ENCODE results near the gene ZFP28. TPM values are rescaled to one million over a fixed set of nuclear protein-coding genes. Genes with fewer than 3 reads are reported as not detected.

ZFP28 gene
- total RNA-seq, 2 experiments from 2014 or later: 3.5 to 4.5 TPM

DNA sequence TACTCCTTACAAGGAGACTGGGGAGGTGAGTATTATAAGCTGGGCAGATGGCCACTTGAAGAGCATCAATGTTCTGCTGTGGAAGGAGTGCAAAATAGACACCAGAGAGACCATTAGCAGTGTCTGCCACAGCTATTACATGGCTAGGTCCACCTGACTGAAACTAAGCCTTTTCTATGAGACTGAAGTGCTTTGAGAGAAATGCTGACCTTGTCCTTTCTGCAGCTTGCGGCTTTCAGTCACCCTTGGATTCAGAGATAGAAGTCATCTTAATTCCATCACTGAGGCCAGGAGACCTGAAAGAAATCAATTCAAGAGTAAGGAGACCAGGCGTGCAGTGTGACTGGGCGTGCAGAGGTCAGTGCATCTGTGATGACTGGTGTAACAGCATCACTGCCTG, 1.3 kb upstream of the ZFP28 start:
- ATAC-seq (ENCODE audit: poor library complexity) (no peak), DNase-seq (no peak)
- no peaks in the 10 kb centered on the region for H3K36me3 ChIP-seq (ENCODE audit: insufficient read depth, low read length)
- peaks cover 19% of the 10 kb centered on the region for H3K9me3 Mint-ChIP-seq
- no peak overlapping the region for H3K4me3 ChIP-seq (ENCODE audit: low read length)
- ChIA-PET CTCF (no interaction called here), POLR2A (no interaction called here)
- peak overlapping the region; percentile 96 for H3K27ac Mint-ChIP-seq
- peaks cover 17% of the 10 kb centered on the region for H3K4me1 ChIP-seq (ENCODE audit: insufficient read depth, low read length)
- H3K36me3 Mint-ChIP-seq (ENCODE audit: low read depth): peaks cover 78% of the 10 kb centered on the region
- H3K4me1 Mint-ChIP-seq (ENCODE audit: low read depth): peaks cover 34% of the 10 kb centered on the region
- no peaks in the 10 kb centered on the region for H3K27me3 ChIP-seq (ENCODE audit: control insufficient read depth in 1 of 2, insufficient read depth in 2 of 2, low read length in 2 of 2)
- TF ChIP-seq, protein P1, sequence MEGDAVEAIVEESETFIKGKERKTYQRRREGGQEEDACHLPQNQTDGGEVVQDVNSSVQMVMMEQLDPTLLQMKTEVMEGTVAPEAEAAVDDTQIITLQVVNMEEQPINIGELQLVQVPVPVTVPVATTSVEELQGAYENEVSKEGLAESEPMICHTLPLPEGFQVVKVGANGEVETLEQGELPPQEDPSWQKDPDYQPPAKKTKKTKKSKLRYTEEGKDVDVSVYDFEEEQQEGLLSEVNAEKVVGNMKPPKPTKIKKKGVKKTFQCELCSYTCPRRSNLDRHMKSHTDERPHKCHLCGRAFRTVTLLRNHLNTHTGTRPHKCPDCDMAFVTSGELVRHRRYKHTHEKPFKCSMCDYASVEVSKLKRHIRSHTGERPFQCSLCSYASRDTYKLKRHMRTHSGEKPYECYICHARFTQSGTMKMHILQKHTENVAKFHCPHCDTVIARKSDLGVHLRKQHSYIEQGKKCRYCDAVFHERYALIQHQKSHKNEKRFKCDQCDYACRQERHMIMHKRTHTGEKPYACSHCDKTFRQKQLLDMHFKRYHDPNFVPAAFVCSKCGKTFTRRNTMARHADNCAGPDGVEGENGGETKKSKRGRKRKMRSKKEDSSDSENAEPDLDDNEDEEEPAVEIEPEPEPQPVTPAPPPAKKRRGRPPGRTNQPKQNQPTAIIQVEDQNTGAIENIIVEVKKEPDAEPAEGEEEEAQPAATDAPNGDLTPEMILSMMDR (IDR thresholded peaks at IDR 0.05): no peak
- peaks cover 56 to 67% of the 10 kb centered on the region in 2 experiments for H3K9me3 ChIP-seq (ENCODE audit: control insufficient read depth in 1 of 2, insufficient read depth in 1 of 2, low read length in 2 of 2)
- no peak overlapping the region for H3K27ac ChIP-seq (ENCODE audit: low read depth in 1 of 2, low read length in 2 of 2)
- no peaks in the 10 kb centered on the region for H3K27me3 Mint-ChIP-seq
- peak overlapping the region; percentile 99 for H3K4me3 Mint-ChIP-seq
- intact Hi-C loops (cut with DNase I, micrococcal nuclease): loop anchor here in 1 of 2 experiments (10.0 kb wide), 1 partner anchor 133 kb away; the partner anchor contains the start of gene ZNF583

DNA sequence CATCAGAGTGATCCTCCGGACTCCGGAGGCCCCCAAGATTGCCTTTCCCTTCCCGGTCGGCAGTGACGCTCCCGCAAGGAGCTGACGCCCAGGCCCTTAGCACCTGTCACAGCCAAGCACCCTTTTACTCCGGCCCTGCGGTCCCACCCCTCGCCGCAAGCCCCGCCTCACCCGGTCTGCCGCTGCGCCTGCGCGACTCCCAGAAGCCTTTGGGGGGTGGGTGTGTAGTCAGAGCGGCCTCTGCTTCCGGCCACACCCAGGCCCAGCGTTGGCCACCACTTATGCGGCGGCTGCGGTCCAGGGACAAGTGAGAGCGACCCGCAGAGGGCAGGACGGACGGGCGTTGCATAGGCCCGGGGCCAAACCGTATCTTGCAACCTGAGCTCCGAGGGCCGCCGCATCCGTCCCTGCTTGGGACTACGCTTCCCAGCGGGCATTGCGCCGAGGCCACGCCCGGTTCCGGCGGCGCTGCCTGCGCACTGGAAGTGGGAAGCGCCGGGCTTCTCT, 441 bp upstream of the ZFP28 start:
- H3K27me3 Mint-ChIP-seq: no peaks in the 10 kb centered on the region
- H3K27ac Mint-ChIP-seq: peak overlapping the region; percentile 96
- H3K4me1 Mint-ChIP-seq (ENCODE audit: low read depth): peaks cover 34% of the 10 kb centered on the region
- H3K4me1 ChIP-seq (ENCODE audit: insufficient read depth, low read length): peaks cover 17% of the 10 kb centered on the region
- DNase-seq (peak; percentile 80 to 90 (median 88)), ATAC-seq (ENCODE audit: poor library complexity) (peak; percentile 92)
- CTCF ChIA-PET: interaction anchor here (1.0 kb wide), 1 partner anchor 146 kb away, joined by 3 read pairs; the partner anchor contains the start of gene ZNF582
- TF ChIP-seq, protein P1 (IDR thresholded peaks at IDR 0.05): no peak
- H3K9me3 ChIP-seq (ENCODE audit: control insufficient read depth in 1 of 2, insufficient read depth in 1 of 2, low read length in 2 of 2): peaks cover 56 to 66% of the 10 kb centered on the region in 2 experiments
- H3K4me3 Mint-ChIP-seq: peak overlapping the region; percentile 99
- POLR2A ChIA-PET: interaction anchor here (0.9 to 1.4 kb wide), 2 partner anchors 57 to 1464 kb away, joined by 3 read pairs; partner anchors contain the start of genes ZNF606 and ZNF71
- peak overlapping the region; percentile 75 to 82 for H3K27ac ChIP-seq (ENCODE audit: low read depth in 1 of 2, low read length in 2 of 2)
- no peaks in the 10 kb centered on the region for H3K36me3 ChIP-seq (ENCODE audit: insufficient read depth, low read length)
- peak overlapping the region; percentile 66 for H3K4me3 ChIP-seq (ENCODE audit: low read length)
- H3K36me3 Mint-ChIP-seq (ENCODE audit: low read depth): peaks cover 77% of the 10 kb centered on the region
- no peaks in the 10 kb centered on the region for H3K27me3 ChIP-seq (ENCODE audit: control insufficient read depth in 1 of 2, insufficient read depth in 2 of 2, low read length in 2 of 2)
- intact Hi-C loops (cut with DNase I, micrococcal nuclease): loop anchor here (1.0 to 10.0 kb wide), 3 partner anchors 29 to 146 kb away; partner anchors contain the start of genes ZNF470 (in 1 of the 2), ZNF582 (in 1 of the 2) and ZNF583 (in 1 of the 2)
- peaks cover 14% of the 10 kb centered on the region for H3K9me3 Mint-ChIP-seq

DNA sequence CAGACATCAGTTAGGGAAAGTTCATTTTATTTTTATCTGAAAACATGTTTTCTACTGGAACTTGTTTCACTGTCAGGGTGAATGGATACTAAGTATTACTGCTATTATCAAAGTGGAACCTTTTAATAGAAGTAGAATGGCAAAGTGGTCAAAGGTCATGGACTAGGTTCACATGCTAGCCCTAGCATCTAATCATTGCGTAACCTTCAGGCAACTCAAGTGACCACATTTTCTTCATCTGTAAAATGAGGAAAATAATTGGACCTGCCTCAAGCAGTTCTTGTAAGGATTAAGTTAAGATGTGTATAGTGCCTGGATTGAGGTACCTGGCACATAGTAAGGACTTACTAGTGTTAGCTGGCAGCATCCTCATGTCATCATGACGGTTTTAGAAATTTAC, 5.0 kb downstream of the ZFP28 start:
- Histone ChIP-seq H3K36me3 (ENCODE audit: insufficient read depth, low read length) (peaks cover 8% of the 10 kb centered on the region), H3K9me3 (ENCODE audit: control insufficient read depth in 1 of 2, insufficient read depth in 1 of 2, low read length in 2 of 2) (peaks cover 39 to 80% of the 10 kb centered on the region in 2 experiments), H3K4me1 (ENCODE audit: insufficient read depth, low read length) (peaks cover 7% of the 10 kb centered on the region), H3K27ac (ENCODE audit: low read depth in 1 of 2, low read length in 2 of 2) (no peak overlapping the region), H3K27me3 (ENCODE audit: control insufficient read depth in 1 of 2, insufficient read depth in 2 of 2, low read length in 2 of 2) (no peaks in the 10 kb centered on the region), H3K4me3 (ENCODE audit: low read length) (no peak overlapping the region)
- TF ChIP-seq, protein P1 (IDR thresholded peaks at IDR 0.05): no peak
- Mint-ChIP-seq H3K4me3 (no peak overlapping the region), H3K4me1 (ENCODE audit: low read depth) (peaks cover 23% of the 10 kb centered on the region), H3K9me3 (peaks cover 29% of the 10 kb centered on the region), H3K36me3 (ENCODE audit: low read depth) (peaks cover 96% of the 10 kb centered on the region), H3K27me3 (no peaks in the 10 kb centered on the region), H3K27ac (no peak overlapping the region)
- ATAC-seq (ENCODE audit: poor library complexity) (no peak), DNase-seq (no peak)
- CTCF ChIA-PET: no interaction called here
- POLR2A ChIA-PET: no interaction called here
- intact Hi-C loops (cut with DNase I, micrococcal nuclease): no loop called here
